ENCODE data around the gene APEH. TPM values are rescaled to one million over a fixed set of nuclear protein-coding genes. Genes with fewer than 3 reads are reported as not detected.

The APEH gene
- total RNA-seq, 1 experiment from 2014 or later = 273 TPM

- no peak for TF ChIP-seq ATF6 (CRISPR knock-in tag; IDR thresholded peaks at IDR 0.05)
- no peak for TF ChIP-seq ZNF423 (CRISPR knock-in tag; IDR thresholded peaks at IDR 0.05)
- no peak for TF ChIP-seq IRF2 (CRISPR knock-in tag; IDR thresholded peaks at IDR 0.05; ENCODE audit: borderline replicate concordance, low read depth)
- no peak for TF ChIP-seq MLX (CRISPR knock-in tag; IDR thresholded peaks at IDR 0.05)
- no peak for TF ChIP-seq PREB (CRISPR knock-in tag; IDR thresholded peaks at IDR 0.05; ENCODE audit: borderline replicate concordance)
- no peak for TF ChIP-seq ZSCAN18 (CRISPR knock-in tag; IDR thresholded peaks at IDR 0.05)
- no peak for TF ChIP-seq ATF3 (CRISPR knock-in tag; conservative IDR thresholded peaks at IDR 0.05)
- no peak for TF ChIP-seq KAT7 (CRISPR knock-in tag; IDR thresholded peaks at IDR 0.05; ENCODE audit: borderline replicate concordance)
- TF ChIP-seq ZNF532 (CRISPR knock-in tag; IDR thresholded peaks at IDR 0.05; ENCODE audit: borderline replicate concordance) = no peak
These were observed 37.1 kb upstream of the APEH start (continued) for GRCh38 chr3:49636883-49637609.

- Mint-ChIP-seq H3K9me3 (no peaks in the 10 kb centered on the region), H3K27ac (no peak overlapping the region; the same call in 1 of the 2 replicates), H3K4me3 (no peak overlapping the region), H3K27me3 (ENCODE audit: low read depth) (no peaks in the 10 kb centered on the region), H3K4me1 (no peaks in the 10 kb centered on the region), H3K36me3 (no peaks in the 10 kb centered on the region)
- ChIA-PET CTCF (interaction anchor here (1.6 kb wide), 1 partner anchor 75 kb away, joined by 3 read pairs; no protein-coding TSS in a partner anchor), POLR2A (interaction anchor here (0.6 kb wide), 1 partner anchor 93 kb away, joined by 4 read pairs; no protein-coding TSS in a partner anchor)
- ATAC-seq (no peak), DNase-seq (ENCODE audit: low spot score) (no peak)
- TF ChIP-seq EMX1 (CRISPR knock-in tag; IDR thresholded peaks at IDR 0.05) (no peak), ZNF263 (CRISPR knock-in tag; IDR thresholded peaks at IDR 0.05; ENCODE audit: low read depth) (no peak), TP53 (CRISPR knock-in tag; IDR thresholded peaks at IDR 0.05) (no peak), ZNF138 (CRISPR knock-in tag; conservative IDR thresholded peaks at IDR 0.05) (no peak), ZNF671 (CRISPR knock-in tag; IDR thresholded peaks at IDR 0.05) (no peak), JAZF1 (CRISPR knock-in tag; IDR thresholded peaks at IDR 0.05) (no peak), TEAD1 (CRISPR knock-in tag; IDR thresholded peaks at IDR 0.05) (no peak), TCF7 (CRISPR knock-in tag; IDR thresholded peaks at IDR 0.05; ENCODE audit: low read depth) (no peak), OVOL2 (CRISPR knock-in tag; IDR thresholded peaks at IDR 0.05; ENCODE audit: borderline replicate concordance) (no peak), GTF2I (CRISPR knock-in tag; conservative IDR thresholded peaks at IDR 0.05) (no peak), ESRRA (CRISPR knock-in tag; IDR thresholded peaks at IDR 0.05; ENCODE audit: borderline replicate concordance) (no peak), ZNF396 (CRISPR knock-in tag; IDR thresholded peaks at IDR 0.05; ENCODE audit: borderline replicate concordance) (no peak), HMGXB4 (CRISPR knock-in tag; IDR thresholded peaks at IDR 0.05) (no peak), ETV6 (CRISPR knock-in tag; IDR thresholded peaks at IDR 0.05) (no peak), KAT7 (CRISPR knock-in tag; IDR thresholded peaks at IDR 0.05; ENCODE audit: borderline replicate concordance) (no peak), USF1 (CRISPR knock-in tag; IDR thresholded peaks at IDR 0.05) (no peak)
These were observed 35.7 kb upstream of the APEH start for GRCh38 chr3:49638445-49638844.
